Upper lobe of left lung (tissue), 6 donors: ENCODE measurements around the gene ARID5B. TPM values are rescaled to one million over a fixed set of nuclear protein-coding genes. Genes with fewer than 3 reads are reported as not detected.

Experiments used
- ATAC-seq, 2 donors: fragments of 200-7000 bp; cut with Tn5 transposase; one replicate each; pipeline ENCODE4 v1.9.1; 2022; ENCODE audit warnings: mild to moderate bottlenecking in 2 of 2, moderate library complexity in 2 of 2; ENCODE audit not compliant: low FRiP score in 2 of 2
- DNase-seq, 2 donors: peaks; one replicate each; pipeline ENCODE4 v3.0.0-alpha.2; 2019 to 2020
- H3K27ac ChIP-seq, 4 donors: fragments of 200-600 bp; sonication (generic); one replicate each; pipeline ENCODE4 v1.5.1; 2016 to 2019
- H3K27me3 ChIP-seq, 4 donors: fragments of 200-600 bp; sonication (generic); one replicate each; pipeline ENCODE4 v1.5.1; 2017 to 2019
- H3K36me3 ChIP-seq, 4 donors: fragments of 200-600 bp; sonication (generic); one replicate each; pipeline ENCODE4 v1.5.1; 2016 to 2019
- H3K4me1 ChIP-seq, 4 donors: fragments of 200-600 bp; sonication (generic); one replicate each; pipeline ENCODE4 v1.5.1; 2018 to 2019
- H3K4me3 ChIP-seq, 4 donors: fragments of 200-600 bp; sonication (generic); one replicate each; pipeline ENCODE4 v1.5.1; 2017 to 2019; ENCODE audit warnings: mild to moderate bottlenecking in 2 of 4, moderate library complexity in 1 of 4
- H3K9me3 ChIP-seq, 4 donors: fragments of 200-600 bp; sonication (generic); one replicate each; pipeline ENCODE4 v1.5.1; 2018 to 2019
- EP300 ChIP-seq, 4 donors: sonication (generic); formaldehyde crosslinking; IDR thresholded peaks; one replicate each; pipeline ENCODE4 v1.5.1; 2017; ENCODE audit warnings: antibody characterized with exemption in 4 of 4, control low read depth in 2 of 4
- POLR2A ChIP-seq, 4 donors: fragments of 450-650 bp; IDR thresholded peaks; one replicate each; pipeline ENCODE4 v1.5.1; 2016 to 2017; ENCODE audit warnings: antibody characterized with exemption in 4 of 4, mild to moderate bottlenecking in 2 of 4
- POLR2AphosphoS5 ChIP-seq, 2 donors: sonication (generic); formaldehyde crosslinking; IDR thresholded peaks; one replicate each; pipeline ENCODE4 v1.5.1; 2017; ENCODE audit warnings: antibody characterized with exemption in 2 of 2
- WGBS, 2 donors: methylation state at CpG; one replicate each; pipeline ENCODE4 v1.1.5; 2017 to 2018; 5-methylcytosine and 5-hydroxymethylcytosine counted together
- total RNA-seq, 6 donors: library from RNA; depleted of rRNA in 4 of 6; stranded (reverse); fragments of >200 nt in 4 of 6; gene quantifications; one replicate each; pipeline versions ENCODE4 v1.1.0 to v1.2.1, GENCODE V29; 2016 to 2021
- TF ChIP-seq, protein P1 (sequence below), 6 experiments: fragments of 450-650 bp in 4 of 6; fragments of 200-600 bp in 2 of 6; sonication (generic) in 2 of 6; IDR thresholded peaks; one replicate each; pipeline ENCODE4 v1.5.1; 2016 to 2019; ENCODE audit warnings: antibody characterized with exemption in 6 of 6
- donor health status: DM: no; HTN: no; CAD: no; lungs with moderate emphysema.
- donor health status: DM: no; HTN: yes; CAD: no; lungs with severe emphysema.

ARID5B gene
- total RNA-seq, 6 donors from 2014 or later, result 20.2 to 51.3 (median 28.4) TPM

GRCh38 chr10:61906562-61906901, 5.0 kb downstream of the ARID5B start:
- no peak for TF ChIP-seq POLR2A (IDR thresholded peaks at IDR 0.05)
- H3K4me1 ChIP-seq, result peaks cover 11 to 17% (median 12%) of the 10 kb centered on the region in 4 donors
- 86 to 93% methylated on average over 2 of the region's 2 CpGs for WGBS, 2 donors
- H3K27me3 ChIP-seq, result no peaks in the 10 kb centered on the region
- no peaks in the 10 kb centered on the region for H3K9me3 ChIP-seq
- DNase-seq (no peak), ATAC-seq (no peak)
- H3K4me3 ChIP-seq, result no peak overlapping the region
- no peak overlapping the region for H3K27ac ChIP-seq
- H3K36me3 ChIP-seq, result no peaks in the 10 kb centered on the region

DNA sequence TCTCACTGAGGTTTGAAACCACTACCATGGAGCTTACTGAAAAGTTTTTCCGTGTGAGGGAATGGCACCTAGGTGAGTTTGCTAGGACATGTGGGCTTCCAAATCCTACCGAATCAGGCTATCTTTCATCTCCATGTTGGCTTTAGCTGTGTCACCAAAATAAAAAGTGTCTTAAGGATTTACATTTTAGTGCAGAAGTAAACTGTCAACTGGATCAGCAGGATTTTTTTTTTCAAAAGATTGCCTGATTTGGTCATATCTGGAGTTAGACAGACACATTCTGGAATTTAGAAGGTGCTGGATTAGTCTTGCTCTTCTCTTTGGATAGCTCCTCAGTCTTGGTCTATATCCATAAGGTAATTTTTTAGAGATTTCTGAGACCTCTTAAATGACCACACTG, 5.5 kb downstream of the ARID5B start:
- DNase-seq, result no peak
- WGBS, 2 donors, result 77 to 91% methylated on average over 2 of the region's 2 CpGs
- Histone ChIP-seq H3K4me3 (no peak overlapping the region), H3K4me1 (peaks cover 11 to 17% (median 12%) of the 10 kb centered on the region in 4 donors), H3K9me3 (no peaks in the 10 kb centered on the region), H3K27me3 (no peaks in the 10 kb centered on the region), H3K27ac (no peak overlapping the region), H3K36me3 (no peaks in the 10 kb centered on the region)
- ATAC-seq, result no peak
- TF ChIP-seq POLR2AphosphoS5 (IDR thresholded peaks at IDR 0.05) (no peak), EP300 (IDR thresholded peaks at IDR 0.05) (no peak), POLR2A (IDR thresholded peaks at IDR 0.05) (no peak)
- TF ChIP-seq, protein P1, sequence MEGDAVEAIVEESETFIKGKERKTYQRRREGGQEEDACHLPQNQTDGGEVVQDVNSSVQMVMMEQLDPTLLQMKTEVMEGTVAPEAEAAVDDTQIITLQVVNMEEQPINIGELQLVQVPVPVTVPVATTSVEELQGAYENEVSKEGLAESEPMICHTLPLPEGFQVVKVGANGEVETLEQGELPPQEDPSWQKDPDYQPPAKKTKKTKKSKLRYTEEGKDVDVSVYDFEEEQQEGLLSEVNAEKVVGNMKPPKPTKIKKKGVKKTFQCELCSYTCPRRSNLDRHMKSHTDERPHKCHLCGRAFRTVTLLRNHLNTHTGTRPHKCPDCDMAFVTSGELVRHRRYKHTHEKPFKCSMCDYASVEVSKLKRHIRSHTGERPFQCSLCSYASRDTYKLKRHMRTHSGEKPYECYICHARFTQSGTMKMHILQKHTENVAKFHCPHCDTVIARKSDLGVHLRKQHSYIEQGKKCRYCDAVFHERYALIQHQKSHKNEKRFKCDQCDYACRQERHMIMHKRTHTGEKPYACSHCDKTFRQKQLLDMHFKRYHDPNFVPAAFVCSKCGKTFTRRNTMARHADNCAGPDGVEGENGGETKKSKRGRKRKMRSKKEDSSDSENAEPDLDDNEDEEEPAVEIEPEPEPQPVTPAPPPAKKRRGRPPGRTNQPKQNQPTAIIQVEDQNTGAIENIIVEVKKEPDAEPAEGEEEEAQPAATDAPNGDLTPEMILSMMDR (IDR thresholded peaks at IDR 0.05), result no peak

- Histone ChIP-seq H3K4me1 (peaks cover 11 to 17% (median 12%) of the 10 kb centered on the region in 4 donors), H3K27me3 (no peaks in the 10 kb centered on the region), H3K9me3 (no peaks in the 10 kb centered on the region), H3K27ac (no peak overlapping the region), H3K36me3 (no peaks in the 10 kb centered on the region), H3K4me3 (no peak overlapping the region)
- no peak for DNase-seq
- TF ChIP-seq, protein P1 (IDR thresholded peaks at IDR 0.05), result no peak
- TF ChIP-seq POLR2A (IDR thresholded peaks at IDR 0.05) (no peak), EP300 (IDR thresholded peaks at IDR 0.05) (no peak), POLR2AphosphoS5 (IDR thresholded peaks at IDR 0.05) (no peak)
- WGBS, 2 donors, result 84 to 93% methylated on average over 3 of the region's 3 CpGs
- no peak for ATAC-seq
Measured at GRCh38 chr10:61907587-61907986, 6.1 kb downstream of the ARID5B start.

GRCh38 chr10:61910226-61910805, 8.8 kb downstream of the ARID5B start:
- 96 to 98% methylated on average over 6 of the region's 6 CpGs for WGBS, 2 donors
- Histone ChIP-seq H3K36me3 (no peaks in the 10 kb centered on the region), H3K27ac (no peak overlapping the region), H3K4me3 (no peak overlapping the region), H3K9me3 (no peaks in the 10 kb centered on the region), H3K27me3 (no peaks in the 10 kb centered on the region), H3K4me1 (peaks cover 0 to 6% (median under 1%) of the 10 kb centered on the region in 4 donors)
- ATAC-seq, result no peak
- TF ChIP-seq, protein P1 (IDR thresholded peaks at IDR 0.05), result no peak
- TF ChIP-seq EP300 (IDR thresholded peaks at IDR 0.05) (no peak), POLR2AphosphoS5 (IDR thresholded peaks at IDR 0.05) (no peak), POLR2A (IDR thresholded peaks at IDR 0.05) (no peak)
- DNase-seq, result no peak

GRCh38 chr10:61910894-61911293, 9.4 kb downstream of the ARID5B start:
- no peaks in the 10 kb centered on the region for H3K9me3 ChIP-seq
- TF ChIP-seq, protein P1 (IDR thresholded peaks at IDR 0.05), result no peak
- no peak for TF ChIP-seq POLR2A (IDR thresholded peaks at IDR 0.05)
- no peak for TF ChIP-seq EP300 (IDR thresholded peaks at IDR 0.05)
- no peak for TF ChIP-seq POLR2AphosphoS5 (IDR thresholded peaks at IDR 0.05)
- ATAC-seq (no peak), DNase-seq (no peak)
- H3K36me3 ChIP-seq, result no peaks in the 10 kb centered on the region
- H3K4me3 ChIP-seq, result no peak overlapping the region
- H3K27me3 ChIP-seq, result no peaks in the 10 kb centered on the region
- WGBS, 2 donors, result 86 to 91% methylated on average over 2 of the region's 2 CpGs
- H3K4me1 ChIP-seq, result peaks cover 0 to under 1% (median 0%) of the 10 kb centered on the region in 4 donors
- H3K27ac ChIP-seq, result no peak overlapping the region
